Measurements from ENCODE around the gene IL13. TPM values are rescaled to one million over a fixed set of nuclear protein-coding genes. Genes with fewer than 3 reads are reported as not detected.

Gene IL13
- total RNA-seq, 4 donors from 2014 or later, result not detected

GRCh38 chr5:132648355-132648754, 9.6 kb upstream of the IL13 start:
- no peak for DNase-seq (ENCODE audit: low spot score in 2 of 2)
- intact Hi-C loops (cut with DNase I; ENCODE audit: low total_unique reads), result no loop called here
- WGBS, 2 donors, result 95 to 98% methylated on average over 1 of the region's 1 CpG
- no peak overlapping the region for H3K4me3 ChIP-seq (ENCODE audit: low read depth, poor library complexity, severe bottlenecking)
- no peak for TF ChIP-seq CTCF (IDR thresholded peaks at IDR 0.05)
- no peak for TF ChIP-seq POLR2A (IDR thresholded peaks at IDR 0.05)

DNA sequence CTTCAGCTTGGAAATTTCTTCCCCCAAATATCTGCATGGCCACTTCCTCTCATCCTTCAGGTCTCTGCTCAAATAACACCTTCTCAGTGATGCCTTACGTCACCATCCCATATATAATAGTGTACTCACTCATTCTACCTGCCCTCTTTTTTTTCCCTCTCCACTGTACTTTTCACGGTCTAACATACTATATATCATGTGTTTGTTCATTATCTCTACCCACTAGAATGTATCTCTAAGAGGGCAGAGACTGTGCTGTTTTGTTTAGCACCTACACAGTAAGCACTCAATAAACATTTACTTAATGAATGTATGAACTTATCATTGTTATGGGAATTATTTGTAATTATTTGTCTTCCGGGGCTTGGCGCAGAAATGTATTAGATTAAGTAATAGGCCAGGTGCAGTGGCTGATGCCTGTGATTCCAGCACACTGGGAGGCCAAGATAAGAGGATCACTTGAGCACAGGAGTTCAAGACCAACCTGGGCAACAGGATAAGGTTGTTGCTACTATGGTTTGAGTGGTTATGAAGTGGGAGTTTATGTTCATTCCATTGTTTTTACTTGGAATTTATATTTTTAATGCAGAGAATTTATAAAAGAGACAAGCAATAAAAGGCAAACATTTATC, 6.0 kb upstream of the IL13 start:
- no peak for DNase-seq (ENCODE audit: low spot score in 2 of 2)
- H3K4me3 ChIP-seq (ENCODE audit: low read depth, poor library complexity, severe bottlenecking), result no peak overlapping the region
- intact Hi-C loops (cut with DNase I; ENCODE audit: low total_unique reads), result no loop called here
- 84 to 89% methylated on average over 4 of the region's 4 CpGs for WGBS, 2 donors
- TF ChIP-seq POLR2A (IDR thresholded peaks at IDR 0.05) (no peak), CTCF (IDR thresholded peaks at IDR 0.05) (no peak)

- intact Hi-C loops (cut with DNase I; ENCODE audit: low total_unique reads), result no loop called here
- no peak for DNase-seq (ENCODE audit: low spot score in 2 of 2)
- no peak overlapping the region for H3K4me3 ChIP-seq (ENCODE audit: low read depth, poor library complexity, severe bottlenecking)
- no peak for TF ChIP-seq CTCF (IDR thresholded peaks at IDR 0.05)
- TF ChIP-seq POLR2A (IDR thresholded peaks at IDR 0.05), result no peak
- WGBS, 2 donors, result 17 to 22% methylated on average over 7 of the region's 7 CpGs
Observed at GRCh38 chr5:132653716-132654115, 4.3 kb upstream of the IL13 start.

DNA sequence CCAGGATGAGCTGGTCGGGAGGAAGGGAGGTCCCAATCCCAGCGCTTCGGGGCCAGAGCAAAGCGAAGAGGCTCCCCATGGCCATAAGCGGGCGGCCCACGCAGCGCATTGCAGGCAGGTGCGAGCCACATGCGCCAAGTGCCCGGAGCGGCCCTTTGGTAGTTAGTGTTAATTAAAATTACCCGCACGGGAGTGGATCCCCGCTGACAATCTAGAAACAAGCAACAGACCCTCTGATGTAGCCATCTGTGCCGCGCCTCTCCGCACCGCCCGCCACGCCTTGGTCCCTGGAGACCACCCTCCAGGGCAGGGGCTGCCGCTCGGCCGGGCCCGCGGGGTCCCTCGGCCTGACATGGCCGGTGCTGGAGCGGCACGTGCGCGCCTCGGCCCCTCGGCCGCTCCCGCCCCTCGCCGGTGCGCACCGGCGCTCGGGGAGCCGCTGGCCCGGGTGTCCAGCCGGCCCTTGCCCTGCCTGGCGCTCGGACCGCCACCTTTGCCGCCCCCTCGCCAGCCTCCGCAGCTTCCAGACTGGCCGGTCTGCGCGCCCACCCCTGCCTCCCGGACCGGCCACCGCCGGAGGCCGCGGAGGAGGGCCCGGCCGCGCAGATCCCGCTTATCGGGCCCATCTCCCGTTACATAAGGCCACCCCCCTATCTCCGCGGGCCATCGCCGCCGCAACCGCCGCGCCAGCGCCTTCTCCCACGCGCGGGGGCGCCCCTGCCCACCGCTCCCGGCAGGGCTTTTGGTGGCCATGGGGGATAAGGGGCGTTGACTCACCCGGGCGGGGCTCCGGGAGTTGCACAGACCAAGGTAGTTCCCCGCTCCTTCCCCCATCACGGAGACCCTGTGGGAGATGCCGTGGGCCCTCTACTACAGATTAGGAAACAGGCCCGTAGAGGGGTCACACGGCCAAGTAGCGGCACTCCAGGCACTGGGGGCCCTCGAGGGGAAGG, 1.9 kb upstream of the IL13 start:
- intact Hi-C loops (cut with DNase I; ENCODE audit: low total_unique reads), result no loop called here
- DNase-seq (ENCODE audit: low spot score in 2 of 2), result no peak
- 5 to 8% methylated on average over 35 to 78 of the region's 92 CpGs for WGBS, 2 donors
- H3K4me3 ChIP-seq (ENCODE audit: low read depth, poor library complexity, severe bottlenecking), result no peak overlapping the region
- no peak for TF ChIP-seq POLR2A (IDR thresholded peaks at IDR 0.05)
- TF ChIP-seq CTCF (IDR thresholded peaks at IDR 0.05), result no peak

GRCh38 chr5:132656774-132657355, 1.1 kb upstream of the IL13 start:
- WGBS, 2 donors, result 68 to 73% methylated on average over 12 of the region's 12 CpGs
- DNase-seq (ENCODE audit: low spot score in 2 of 2), result no peak
- intact Hi-C loops (cut with DNase I; ENCODE audit: low total_unique reads), result no loop called here
- H3K4me3 ChIP-seq (ENCODE audit: low read depth, poor library complexity, severe bottlenecking), result no peak overlapping the region
- no peak for TF ChIP-seq POLR2A (IDR thresholded peaks at IDR 0.05)
- TF ChIP-seq CTCF (IDR thresholded peaks at IDR 0.05), result no peak

Measured in lower leg skin (tissue), 4 donors.